SK-N-SH (cell line): Measurements from ENCODE around the gene SMOC1. TPM values are rescaled to one million over a fixed set of nuclear protein-coding genes. Genes with fewer than 3 reads are reported as not detected.

Source experiments
- CTCF ChIA-PET: fragments of 300-600, 350-600 bp; formaldehyde crosslinking; extraction: SDS; loops from one replicate; lab custom pipeline; 2021; lab: Yijun Ruan, JAX
- POLR2A ChIA-PET: fragments of 350-600 bp; sonication (Branson Sonifier 250); formaldehyde crosslinking; extraction: SDS; loops from one replicate; lab custom pipeline; 2020; ENCODE audit warnings: antibody characterized with exemption, inconsistent platforms; lab: Yijun Ruan, JAX
- DNase-seq: peaks from one replicate; pipeline ENCODE4 v3.0.0; 2012
- H2AFZ ChIP-seq: fragments of 200-600 bp; sonication (generic); 2 replicates; pipeline ENCODE4 v1.8.1; 2016; ENCODE audit warnings: antibody characterized with exemption, mild to moderate bottlenecking, low read depth
- H3F3A ChIP-seq: fragments of 200-600 bp; sonication (generic); replicated peaks from 2 replicates; pipeline ENCODE3; 2016; ENCODE audit warnings: antibody characterized with exemption, mild to moderate bottlenecking; ENCODE audit not compliant: insufficient read depth
- H3K27ac ChIP-seq, 2 experiments: fragments of 200-500 bp in 1 of 2; fragments of 200-600 bp in 1 of 2; sonication (Bioruptor generic) in 1 of 2; sonication (generic), shearing (Covaris generic) in 1 of 2; 2 replicates each; pipeline versions ENCODE4 v1.5.1 to v1.6.1; 2014 to 2016; ENCODE audit warnings: low read depth in 2 of 2, inconsistent platforms in 1 of 2, low read length in 1 of 2, mild to moderate bottlenecking in 1 of 2, mixed read lengths in 1 of 2
- H3K27me3 ChIP-seq: fragments of 200-600 bp; sonication (generic), shearing (Covaris generic); 2 replicates; pipeline ENCODE4 v1.6.1; 2016; ENCODE audit warnings: mixed run types; ENCODE audit not compliant: insufficient read depth
- H3K36me3 ChIP-seq, 2 experiments: fragments of 200-500 bp in 1 of 2; fragments of 200-600 bp in 1 of 2; sonication (Bioruptor generic) in 1 of 2; sonication (generic) in 1 of 2; replicated peaks in 1 of 2; 2 replicates each; pipeline versions ENCODE3 to v1.5.1; 2014 to 2016; ENCODE audit warnings: low read length in 1 of 2, mild to moderate bottlenecking in 1 of 2; ENCODE audit not compliant: insufficient read depth in 2 of 2, control insufficient read depth in 1 of 2
- H3K4me1 ChIP-seq, 2 experiments: fragments of 200-500 bp in 1 of 2; fragments of 200-600 bp in 1 of 2; sonication (Bioruptor generic) in 1 of 2; sonication (generic), shearing (Covaris generic) in 1 of 2; 2 replicates each; pipeline versions ENCODE4 v1.5.1 to v1.6.1; 2014 to 2016; ENCODE audit warnings: low read depth in 1 of 2, low read length in 1 of 2, mixed run types in 1 of 2; ENCODE audit not compliant: insufficient read depth in 2 of 2, control insufficient read depth in 1 of 2
- H3K4me2 ChIP-seq: fragments of 200-600 bp; sonication (generic), shearing (Covaris generic); 2 replicates; pipeline ENCODE4 v1.6.1; 2017; ENCODE audit warnings: mixed run types
- H3K4me3 ChIP-seq, 2 experiments: fragments of 200-500 bp in 1 of 2; fragments of 200-600 bp in 1 of 2; sonication (Bioruptor generic) in 1 of 2; sonication (generic), shearing (Covaris generic) in 1 of 2; 2 replicates each; pipeline versions ENCODE4 v1.5.1 to v1.8.1; 2014 to 2016; ENCODE audit warnings: low read depth in 2 of 2, inconsistent platforms in 1 of 2, low read length in 1 of 2, mild to moderate bottlenecking in 1 of 2, mixed read lengths in 1 of 2, moderate library complexity in 1 of 2
- H3K79me2 ChIP-seq: fragments of 200-600 bp; sonication (generic); 2 replicates; pipeline ENCODE4 v1.8.1; 2017; ENCODE audit warnings: mild to moderate bottlenecking; ENCODE audit not compliant: insufficient read depth
- H3K9ac ChIP-seq: fragments of 200-600 bp; sonication (generic); 2 replicates; pipeline ENCODE4 v1.6.1; 2017; ENCODE audit warnings: mixed run types
- H3K9me2 ChIP-seq: fragments of 200-600 bp; sonication (generic); 2 replicates; pipeline ENCODE4 v1.6.1; 2017; ENCODE audit warnings: mixed run types
- H3K9me3 ChIP-seq: fragments of 200-600 bp; sonication (generic); 2 replicates; pipeline ENCODE4 v1.6.1; 2017; ENCODE audit warnings: mixed run types, mild to moderate bottlenecking, moderate library complexity
- H4K20me1 ChIP-seq: fragments of 200-600 bp; sonication (generic); 2 replicates; pipeline ENCODE4 v1.6.1; 2017; ENCODE audit warnings: mild to moderate bottlenecking, mixed run types; ENCODE audit not compliant: insufficient read depth
- CHD2 ChIP-seq: fragments of 150-350 bp; IDR thresholded peaks from 2 replicates; pipeline ENCODE4 v1.6.1; 2018; ENCODE audit warnings: low read length; ENCODE audit not compliant: partially characterized antibody
- CTCF ChIP-seq: fragments of 200-600 bp; sonication (generic); IDR thresholded peaks from 2 replicates; pipeline ENCODE4 v1.6.1; 2017; ENCODE audit warnings: antibody characterized with exemption, mild to moderate bottlenecking, moderate library complexity
- EP300 ChIP-seq, 2 experiments: IDR thresholded peaks; 2 replicates each; pipeline versions ENCODE4 v1.4.0 to v1.6.1; 2012; ENCODE audit warnings: borderline replicate concordance in 1 of 2, low read depth in 1 of 2, low read length in 1 of 2
- IRF3 ChIP-seq: fragments of 150-350 bp; IDR thresholded peaks from 2 replicates; pipeline ENCODE4 v1.6.1; 2016; ENCODE audit warnings: mild to moderate bottlenecking, low read depth, low read length
- JUND ChIP-seq: IDR thresholded peaks from 2 replicates; pipeline ENCODE4 v1.4.0; 2012
- MEF2A ChIP-seq: IDR thresholded peaks from 2 replicates; pipeline ENCODE4 v1.4.0; 2012; ENCODE audit warnings: low read depth, borderline replicate concordance
- PBX3 ChIP-seq: IDR thresholded peaks from 2 replicates; pipeline ENCODE4; 2012
- RAD21 ChIP-seq: IDR thresholded peaks from 2 replicates; pipeline ENCODE4 v1.6.1; 2012; ENCODE audit warnings: mild to moderate bottlenecking, low read length
- RFX5 ChIP-seq: IDR thresholded peaks from 2 replicates; pipeline ENCODE4 v1.6.1; 2012; ENCODE audit warnings: mild to moderate bottlenecking, improper control_type of control experiment, low read length
- RXRA ChIP-seq: IDR thresholded peaks from 2 replicates; pipeline ENCODE4 v1.4.0; 2012; ENCODE audit warnings: low read depth, mild to moderate bottlenecking, borderline replicate concordance
- SMC3 ChIP-seq: IDR thresholded peaks from 2 replicates; pipeline ENCODE4 v1.6.1; 2012; ENCODE audit warnings: low read depth, low read length, improper control_type of control experiment
- TAF1 ChIP-seq: IDR thresholded peaks from 2 replicates; pipeline ENCODE4 v1.6.1; 2012; ENCODE audit warnings: low read depth, mild to moderate bottlenecking, low read length, moderate library complexity, borderline replicate concordance
- TEAD4 ChIP-seq: IDR thresholded peaks from 2 replicates; pipeline ENCODE4 v1.4.0; 2012; ENCODE audit warnings: mild to moderate bottlenecking, borderline replicate concordance; ENCODE audit not compliant: insufficient read depth
- USF2 ChIP-seq: fragments of 150-350 bp; IDR thresholded peaks from 2 replicates; pipeline ENCODE4 v1.6.1; 2017; ENCODE audit warnings: antibody characterized with exemption, low read length, low read depth, borderline replicate concordance
- ZBTB33 ChIP-seq: IDR thresholded peaks from 2 replicates; pipeline ENCODE4 v1.4.0; 2012; ENCODE audit warnings: low read depth, borderline replicate concordance
- WGBS: methylation state at CpG from one replicate; pipeline ENCODE4 v1.1.6; 2017; ENCODE audit warnings: low lambda C conversion rate; 5-methylcytosine and 5-hydroxymethylcytosine counted together
- polyA plus RNA-seq, 3 experiments: library from polyadenylated mRNA; depleted of rRNA; stranded (reverse); fragments of >200 nt; gene quantifications; 2 replicates each; pipeline ENCODE4 v1.2.3, GENCODE V29; 2012
- TF ChIP-seq, protein P1 (sequence below): IDR thresholded peaks from 2 replicates; pipeline ENCODE4 v1.4.0; 2012; ENCODE audit warnings: low read depth, borderline replicate concordance
- TF ChIP-seq, protein P2 (sequence below): IDR thresholded peaks from 2 replicates; pipeline ENCODE4 v1.6.1; 2012; ENCODE audit warnings: mild to moderate bottlenecking, low read depth, low read length, moderate library complexity

SMOC1 gene
- polyA plus RNA-seq, 1 of the 3 experiments (the other 2 are of a cell fraction): not detected

DNA sequence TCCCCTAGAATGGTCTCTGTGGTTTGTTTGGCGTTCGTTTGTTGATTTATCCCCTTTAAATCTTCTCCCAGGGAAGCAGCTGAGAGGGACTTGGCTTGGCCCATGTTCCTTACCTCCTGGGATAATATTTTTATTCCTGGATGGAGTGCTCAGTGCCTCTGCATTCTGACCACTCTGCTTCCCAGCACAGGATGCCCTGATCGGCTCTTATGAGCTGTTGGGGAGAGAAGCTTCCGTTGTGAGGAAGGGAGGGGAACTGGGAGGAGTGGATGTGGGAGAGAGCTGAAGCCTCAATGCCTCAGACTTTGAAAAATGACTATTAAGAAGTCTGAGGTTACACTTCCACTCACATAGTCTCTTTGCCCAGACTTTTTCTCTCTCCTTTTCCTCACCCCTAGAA is 114.8 kb downstream of the SMOC1 start:
- Histone ChIP-seq H3K9ac (no peak overlapping the region), H3K36me3 (no peaks in the 10 kb centered on the region), H4K20me1 (no peaks in the 10 kb centered on the region), H3K4me1 (no peaks in the 10 kb centered on the region; a peak in 1 of 4 replicates)
- WGBS: 24% methylated on average over 4 of the region's 4 CpGs
- DNase-seq: no peak
- TF ChIP-seq, protein P1, sequence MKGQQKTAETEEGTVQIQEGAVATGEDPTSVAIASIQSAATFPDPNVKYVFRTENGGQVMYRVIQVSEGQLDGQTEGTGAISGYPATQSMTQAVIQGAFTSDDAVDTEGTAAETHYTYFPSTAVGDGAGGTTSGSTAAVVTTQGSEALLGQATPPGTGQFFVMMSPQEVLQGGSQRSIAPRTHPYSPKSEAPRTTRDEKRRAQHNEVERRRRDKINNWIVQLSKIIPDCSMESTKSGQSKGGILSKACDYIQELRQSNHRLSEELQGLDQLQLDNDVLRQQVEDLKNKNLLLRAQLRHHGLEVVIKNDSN: no peak
- no peak for TF ChIP-seq TEAD4
- no peak for TF ChIP-seq USF2
- TF ChIP-seq RXRA: no peak
- no peak for TF ChIP-seq EP300 (IDR thresholded peaks at IDR 0.05; ENCODE audit: borderline replicate concordance in 1 of 2, low read depth in 1 of 2, low read length in 1 of 2)
- TF ChIP-seq TAF1: no peak
- TF ChIP-seq CHD2: no peak
- TF ChIP-seq, protein P2, sequence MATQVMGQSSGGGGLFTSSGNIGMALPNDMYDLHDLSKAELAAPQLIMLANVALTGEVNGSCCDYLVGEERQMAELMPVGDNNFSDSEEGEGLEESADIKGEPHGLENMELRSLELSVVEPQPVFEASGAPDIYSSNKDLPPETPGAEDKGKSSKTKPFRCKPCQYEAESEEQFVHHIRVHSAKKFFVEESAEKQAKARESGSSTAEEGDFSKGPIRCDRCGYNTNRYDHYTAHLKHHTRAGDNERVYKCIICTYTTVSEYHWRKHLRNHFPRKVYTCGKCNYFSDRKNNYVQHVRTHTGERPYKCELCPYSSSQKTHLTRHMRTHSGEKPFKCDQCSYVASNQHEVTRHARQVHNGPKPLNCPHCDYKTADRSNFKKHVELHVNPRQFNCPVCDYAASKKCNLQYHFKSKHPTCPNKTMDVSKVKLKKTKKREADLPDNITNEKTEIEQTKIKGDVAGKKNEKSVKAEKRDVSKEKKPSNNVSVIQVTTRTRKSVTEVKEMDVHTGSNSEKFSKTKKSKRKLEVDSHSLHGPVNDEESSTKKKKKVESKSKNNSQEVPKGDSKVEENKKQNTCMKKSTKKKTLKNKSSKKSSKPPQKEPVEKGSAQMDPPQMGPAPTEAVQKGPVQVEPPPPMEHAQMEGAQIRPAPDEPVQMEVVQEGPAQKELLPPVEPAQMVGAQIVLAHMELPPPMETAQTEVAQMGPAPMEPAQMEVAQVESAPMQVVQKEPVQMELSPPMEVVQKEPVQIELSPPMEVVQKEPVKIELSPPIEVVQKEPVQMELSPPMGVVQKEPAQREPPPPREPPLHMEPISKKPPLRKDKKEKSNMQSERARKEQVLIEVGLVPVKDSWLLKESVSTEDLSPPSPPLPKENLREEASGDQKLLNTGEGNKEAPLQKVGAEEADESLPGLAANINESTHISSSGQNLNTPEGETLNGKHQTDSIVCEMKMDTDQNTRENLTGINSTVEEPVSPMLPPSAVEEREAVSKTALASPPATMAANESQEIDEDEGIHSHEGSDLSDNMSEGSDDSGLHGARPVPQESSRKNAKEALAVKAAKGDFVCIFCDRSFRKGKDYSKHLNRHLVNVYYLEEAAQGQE: no peak
- TF ChIP-seq ZBTB33: no peak
- no peak for TF ChIP-seq SMC3
- TF ChIP-seq RFX5: no peak
- no peak for TF ChIP-seq JUND
- TF ChIP-seq MEF2A: no peak
- no peak for TF ChIP-seq IRF3
- TF ChIP-seq RAD21: no peak
- TF ChIP-seq PBX3: no peak
- no peak for TF ChIP-seq CTCF
- TF ChIP-seq, all 33 proteins: peak for 0
- Histone ChIP-seq H3K4me3 (no peak overlapping the region), H3K27ac (no peak overlapping the region), H3K79me2 (no peaks in the 10 kb centered on the region), H3K9me3 (no peaks in the 10 kb centered on the region), H3F3A (no peaks in the 10 kb centered on the region), H2AFZ (no peak overlapping the region), H3K4me2 (no peak overlapping the region), H3K27me3 (no peaks in the 10 kb centered on the region), H3K9me2 (no peaks in the 10 kb centered on the region)
- ChIA-PET CTCF (interaction anchor here (0.7 to 1.5 kb wide), 4 partner anchors 14 to 75 kb away, joined by 3 to 4 read pairs (median 3); no protein-coding TSS in a partner anchor), POLR2A (no interaction called here)
